K562 (cell line): Measurements from ENCODE around the gene UBR3. TPM values are rescaled to one million over a fixed set of nuclear protein-coding genes. Genes with fewer than 3 reads are reported as not detected.
A peak's percentile ranks its signal among the peaks of the same experiment; 100 is the strongest.

Experiments
- BMI1 ChIP-seq: fragments of 150-350 bp; IDR thresholded peaks from 2 replicates; pipeline ENCODE4 v1.6.1; 2014; ENCODE audit warnings: low read length
- ELF1 ChIP-seq: fragments of 200-800 bp; sonication (Bioruptor generic); IDR thresholded peaks from 2 replicates; pipeline ENCODE4 v1.6.1; 2016; ENCODE audit warnings: missing genetic modification characterization, missing compliant biosample characterization
- JUNB ChIP-seq: fragments of 450-650 bp; formaldehyde crosslinking; conservative IDR thresholded peaks from 2 replicates; pipeline ENCODE4 v1.4.0; 2020; ENCODE audit warnings: mild to moderate bottlenecking
- KDM1A ChIP-seq, 2 experiments: fragments of 450-650 bp; IDR thresholded peaks; 2 replicates each; pipeline ENCODE4 v1.6.1; 2016; ENCODE audit warnings: mild to moderate bottlenecking in 2 of 2
- MCM2 ChIP-seq: fragments of 450-650 bp; IDR thresholded peaks from 2 replicates; pipeline ENCODE4 v1.6.1; 2017; ENCODE audit warnings: low read depth, mild to moderate bottlenecking
- MYC ChIP-seq, 2 experiments: fragments of 250-450 bp in 1 of 2; sonication (Bioruptor Pico) in 1 of 2; IDR thresholded peaks; 2 replicates each; pipeline versions ENCODE4 v1.5.1 to v1.6.1; 2012 to 2021; ENCODE audit warnings: low read depth in 2 of 2, borderline replicate concordance in 1 of 2, improper control_type of control experiment in 1 of 2, low read length in 1 of 2, mild to moderate bottlenecking in 1 of 2, moderate library complexity in 1 of 2
- RBM15 ChIP-seq: fragments of 200-400 bp; formaldehyde crosslinking; IDR thresholded peaks from 2 replicates; pipeline ENCODE4 v1.6.1; 2018; ENCODE audit warnings: mild to moderate bottlenecking, low read length, moderate library complexity; ENCODE audit not compliant: insufficient read depth
- SRSF7 ChIP-seq: fragments of 200-400 bp; formaldehyde crosslinking; optimal IDR thresholded peaks from 2 replicates; pipeline ENCODE3; 2017; ENCODE audit warnings: mild to moderate bottlenecking, low read depth, low read length
- UBTF ChIP-seq, 2 experiments: IDR thresholded peaks; 2 replicates each; pipeline ENCODE4 v1.6.1; 2012; ENCODE audit warnings: improper control_type of control experiment in 2 of 2, low read depth in 2 of 2, low read length in 2 of 2, borderline replicate concordance in 1 of 2
- polyA plus RNA-seq, 8 experiments: library from polyadenylated mRNA; depleted of rRNA in 4 of 8; stranded (reverse) in 5 of 8; unstranded in 3 of 8; fragments of >200 nt; fragmentation: Nextera tagmentation in 2 of 8; fragmentation: Illumina TruSeq in 1 of 8; extraction: Ambion mirVana in 2 of 8; extraction: Trizol in 1 of 8; gene quantifications; 2 replicates each; pipeline versions ENCODE4 v1.2.1 to v1.2.3, GENCODE V29; 2011 to 2014; ENCODE audit warnings: inconsistent platforms in 1 of 8, missing spikeins in 1 of 8
- total RNA-seq, 7 experiments: library from RNA; depleted of rRNA in 6 of 7; stranded (reverse); fragments of >200 nt in 6 of 7; fragmentation: Illumina TruSeq in 2 of 7; extraction: Trizol in 2 of 7; gene quantifications; 2 replicates each; pipeline versions ENCODE4 v1.2.1 to v1.2.3, GENCODE V29; 2011 to 2021; ENCODE audit warnings: low replicate concordance in 1 of 7
- TF ChIP-seq, protein P1 (sequence below): fragments of 250-450 bp; sonication (Bioruptor Pico); IDR thresholded peaks from 2 replicates; pipeline ENCODE4 v1.5.0; 2020; ENCODE audit warnings: mild to moderate bottlenecking
- TF ChIP-seq, protein P2 (sequence below): fragments of 450-650 bp; IDR thresholded peaks from 2 replicates; pipeline ENCODE4 v1.6.1; 2016; ENCODE audit warnings: low read depth, mild to moderate bottlenecking, moderate library complexity
- TF ChIP-seq, protein P3 (sequence below): sonication (generic); formaldehyde crosslinking; IDR thresholded peaks from 2 replicates; pipeline ENCODE4 v1.8.0; 2023; ENCODE audit warnings: mild to moderate bottlenecking, missing genetic modification reagents

The UBR3 gene
- total and polyA plus RNA-seq, 9 of the 15 experiments (the other 6 are each of a cell fraction or from before 2014, with no cell fraction given): 14.4 to 63.5 (median 40.4) TPM

GRCh38 chr2:170013802-170014551, 186.7 kb downstream of the UBR3 start (continued):
- TF ChIP-seq, protein P1, sequence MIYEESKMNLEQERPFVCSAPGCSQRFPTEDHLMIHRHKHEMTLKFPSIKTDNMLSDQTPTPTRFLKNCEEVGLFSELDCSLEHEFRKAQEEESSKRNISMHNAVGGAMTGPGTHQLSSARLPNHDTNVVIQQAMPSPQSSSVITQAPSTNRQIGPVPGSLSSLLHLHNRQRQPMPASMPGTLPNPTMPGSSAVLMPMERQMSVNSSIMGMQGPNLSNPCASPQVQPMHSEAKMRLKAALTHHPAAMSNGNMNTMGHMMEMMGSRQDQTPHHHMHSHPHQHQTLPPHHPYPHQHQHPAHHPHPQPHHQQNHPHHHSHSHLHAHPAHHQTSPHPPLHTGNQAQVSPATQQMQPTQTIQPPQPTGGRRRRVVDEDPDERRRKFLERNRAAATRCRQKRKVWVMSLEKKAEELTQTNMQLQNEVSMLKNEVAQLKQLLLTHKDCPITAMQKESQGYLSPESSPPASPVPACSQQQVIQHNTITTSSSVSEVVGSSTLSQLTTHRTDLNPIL: no peak
- TF ChIP-seq MYC (IDR thresholded peaks at IDR 0.05; ENCODE audit: low read depth, low read length) (peak; percentile 71; the same call in 1 of the 2 replicates), MYC (CRISPR knock-in tag; IDR thresholded peaks at IDR 0.05; ENCODE audit: borderline replicate concordance, low read depth) (no peak), KDM1A (IDR thresholded peaks at IDR 0.05) (peak; percentile 90 to 92), MCM2 (no peak), ELF1 (tag) (0 out of 2 replicates have a peak, but pooled peaks have one; percentile 27), UBTF (IDR thresholded peaks at IDR 0.05; ENCODE audit: borderline replicate concordance in 1 of 2, low read depth in 2 of 2, low read length in 2 of 2) (no peak), BMI1 (no peak), JUNB (CRISPR knock-in tag) (no peak), RBM15 (no peak), SRSF7 (no peak)
- TF ChIP-seq, protein P2, sequence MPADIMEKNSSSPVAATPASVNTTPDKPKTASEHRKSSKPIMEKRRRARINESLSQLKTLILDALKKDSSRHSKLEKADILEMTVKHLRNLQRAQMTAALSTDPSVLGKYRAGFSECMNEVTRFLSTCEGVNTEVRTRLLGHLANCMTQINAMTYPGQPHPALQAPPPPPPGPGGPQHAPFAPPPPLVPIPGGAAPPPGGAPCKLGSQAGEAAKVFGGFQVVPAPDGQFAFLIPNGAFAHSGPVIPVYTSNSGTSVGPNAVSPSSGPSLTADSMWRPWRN: peak; percentile 71
- TF ChIP-seq, protein P3, sequence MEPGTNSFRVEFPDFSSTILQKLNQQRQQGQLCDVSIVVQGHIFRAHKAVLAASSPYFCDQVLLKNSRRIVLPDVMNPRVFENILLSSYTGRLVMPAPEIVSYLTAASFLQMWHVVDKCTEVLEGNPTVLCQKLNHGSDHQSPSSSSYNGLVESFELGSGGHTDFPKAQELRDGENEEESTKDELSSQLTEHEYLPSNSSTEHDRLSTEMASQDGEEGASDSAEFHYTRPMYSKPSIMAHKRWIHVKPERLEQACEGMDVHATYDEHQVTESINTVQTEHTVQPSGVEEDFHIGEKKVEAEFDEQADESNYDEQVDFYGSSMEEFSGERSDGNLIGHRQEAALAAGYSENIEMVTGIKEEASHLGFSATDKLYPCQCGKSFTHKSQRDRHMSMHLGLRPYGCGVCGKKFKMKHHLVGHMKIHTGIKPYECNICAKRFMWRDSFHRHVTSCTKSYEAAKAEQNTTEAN (CRISPR knock-in tag): no peak
